CD4-positive, alpha-beta T cell treated with Interleukin-4 for 1 hour (primary cell): ENCODE measurements around the gene KCP.

Source experiments
- DNase-seq, 2 donors: peaks; one replicate each; pipeline ENCODE4 v3.0.0-alpha.2; 2020 to 2022

Gene KCP

GRCh38 chr7:128869944-128870285 is 40.6 kb downstream of the KCP start:
- DNase-seq = no peak

- DNase-seq = peak; percentile 28 to 35
These were observed 41.2 kb downstream of the KCP start for GRCh38 chr7:128869138-128869943.

DNA sequence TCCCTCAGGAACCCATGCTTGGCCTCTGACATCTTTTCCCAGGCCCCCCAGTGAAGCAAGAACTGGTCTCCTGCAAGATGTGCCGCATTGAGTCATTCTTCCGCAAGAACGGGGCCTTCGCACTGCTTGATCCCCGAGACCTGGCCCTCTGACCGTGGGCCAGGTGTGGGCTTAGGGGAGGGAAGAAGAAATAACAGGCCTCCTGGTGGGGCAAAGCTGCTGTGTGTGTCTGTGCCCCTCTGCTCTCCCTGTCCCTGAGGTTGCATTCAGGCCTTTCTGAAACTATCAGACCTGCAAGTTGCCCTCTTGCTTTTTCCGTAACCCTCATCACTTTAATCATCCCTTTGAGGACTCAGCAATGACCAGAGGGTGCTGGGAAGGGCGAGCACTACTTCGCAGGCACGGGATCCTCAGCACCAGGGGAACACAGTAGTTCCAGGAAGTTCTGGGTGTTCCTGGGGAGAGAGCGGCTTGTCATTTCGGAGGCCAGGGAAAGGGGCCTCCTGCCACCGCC is 41.8 kb downstream of the KCP start:
- no peak for DNase-seq

DNA sequence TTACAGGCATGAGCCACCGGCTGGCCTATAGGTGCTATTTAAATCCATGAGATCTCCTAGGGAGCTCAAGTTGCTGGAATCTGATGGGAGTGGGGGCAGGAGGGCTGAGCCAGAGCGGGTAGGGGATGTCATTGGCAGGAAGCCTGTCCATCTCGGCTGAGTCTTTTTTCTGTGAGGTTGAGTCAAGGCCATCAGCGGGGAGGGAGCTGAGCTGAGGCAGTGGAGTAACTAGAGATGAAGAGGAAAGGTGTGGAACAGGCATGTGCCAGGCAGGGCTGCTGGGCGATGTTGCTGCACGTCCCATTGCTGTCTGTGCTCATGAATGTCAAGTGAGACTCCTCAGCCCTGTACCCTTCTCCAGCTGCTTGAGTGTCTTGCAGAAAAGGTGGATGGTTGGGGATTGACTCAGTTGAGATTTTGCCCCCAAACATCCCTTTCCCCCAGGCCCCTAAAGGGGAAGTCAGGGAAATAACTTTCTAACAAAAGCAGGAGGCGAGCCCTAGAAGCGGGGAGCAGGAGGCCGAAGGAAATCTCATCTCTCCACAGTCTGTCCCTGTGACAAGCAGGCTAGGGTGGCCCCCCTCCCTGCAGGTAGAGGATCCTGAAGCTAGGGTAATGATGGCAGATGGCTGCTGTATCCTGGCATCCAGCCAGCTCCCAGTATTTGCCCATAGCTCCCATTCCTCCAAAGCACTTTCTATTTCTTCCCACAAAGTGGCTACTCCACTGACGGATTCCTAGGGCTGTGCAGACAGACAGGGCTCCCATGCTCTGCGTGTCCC is 42.5 kb downstream of the KCP start:
- DNase-seq = no peak

DNA sequence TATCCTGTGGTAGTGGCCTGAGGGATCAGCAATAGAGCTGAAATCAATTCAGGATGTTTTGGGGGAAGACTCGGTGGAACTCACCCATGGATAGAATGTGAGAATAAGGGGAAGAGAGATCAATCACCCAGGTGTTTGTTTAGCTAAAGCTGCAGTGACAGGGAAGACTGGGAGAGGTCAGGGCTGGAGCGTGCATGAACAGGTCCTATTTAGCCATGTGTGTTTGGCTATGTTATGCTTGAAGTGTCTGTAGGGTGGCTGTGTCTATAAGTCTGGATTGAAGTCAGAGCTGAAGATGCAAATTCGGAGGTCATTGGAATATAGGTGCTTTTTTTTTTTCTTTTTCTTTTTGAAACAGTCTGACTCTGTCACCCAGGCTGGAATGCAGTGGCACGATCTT is 43.3 kb downstream of the KCP start:
- no peak for DNase-seq

DNA sequence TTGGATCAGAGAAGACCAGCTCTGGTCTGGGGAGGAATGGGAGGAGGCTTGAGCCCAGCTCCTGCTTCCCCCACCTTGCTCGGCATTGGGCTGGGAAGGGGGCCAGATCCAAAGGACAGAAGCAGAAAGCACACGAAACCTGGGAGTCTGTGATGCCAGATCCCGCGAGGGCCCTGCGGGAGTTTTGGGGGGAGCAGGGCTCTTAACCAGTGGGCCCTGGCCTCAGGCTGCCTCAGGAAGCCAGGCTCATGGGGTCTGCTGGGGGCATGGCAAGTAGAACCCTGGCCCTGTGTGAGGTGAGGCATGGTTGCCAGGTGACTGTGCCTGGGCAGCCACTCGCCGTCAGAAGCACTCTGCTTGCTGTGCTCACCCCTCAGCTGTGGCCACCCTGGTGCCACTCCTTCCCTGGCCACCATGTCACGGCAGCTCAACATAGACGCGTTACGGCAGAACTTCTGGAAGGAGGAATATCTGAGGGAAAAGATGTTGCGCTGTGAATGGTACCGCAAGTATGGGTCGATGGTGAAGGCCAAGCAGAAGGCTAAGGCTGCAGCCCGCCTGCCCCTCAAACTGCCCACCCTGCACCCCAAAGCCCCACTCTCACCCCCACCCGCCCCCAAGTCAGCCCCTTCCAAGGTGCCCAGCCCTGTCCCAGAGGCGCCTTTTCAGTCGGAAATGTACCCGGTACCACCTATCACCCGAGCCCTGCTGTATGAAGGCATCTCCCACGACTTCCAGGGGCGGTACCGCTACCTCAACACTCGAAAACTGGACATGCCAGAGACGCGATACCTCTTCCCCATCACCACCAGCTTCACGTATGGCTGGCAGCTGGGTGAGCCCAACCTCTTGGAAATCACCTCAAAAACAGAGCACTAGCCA is 44.3 kb downstream of the KCP start:
- no peak for DNase-seq

DNA sequence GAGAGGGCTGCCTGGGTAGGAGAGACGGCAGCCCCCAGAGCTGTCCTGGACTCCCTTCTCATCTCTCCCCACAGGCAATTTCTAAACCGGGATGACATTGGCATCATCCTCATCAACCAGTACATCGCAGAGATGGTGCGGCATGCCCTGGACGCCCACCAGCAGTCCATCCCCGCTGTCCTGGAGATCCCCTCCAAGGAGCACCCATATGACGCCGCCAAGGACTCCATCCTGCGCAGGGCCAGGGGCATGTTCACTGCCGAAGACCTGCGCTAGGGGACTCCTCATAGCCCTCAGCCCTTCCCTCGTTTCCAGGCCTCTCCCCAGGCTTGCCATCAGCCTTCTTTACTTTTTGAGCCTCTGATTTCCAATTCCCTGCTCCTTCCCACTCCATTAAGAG is 45.2 kb downstream of the KCP start:
- DNase-seq = no peak

DNA sequence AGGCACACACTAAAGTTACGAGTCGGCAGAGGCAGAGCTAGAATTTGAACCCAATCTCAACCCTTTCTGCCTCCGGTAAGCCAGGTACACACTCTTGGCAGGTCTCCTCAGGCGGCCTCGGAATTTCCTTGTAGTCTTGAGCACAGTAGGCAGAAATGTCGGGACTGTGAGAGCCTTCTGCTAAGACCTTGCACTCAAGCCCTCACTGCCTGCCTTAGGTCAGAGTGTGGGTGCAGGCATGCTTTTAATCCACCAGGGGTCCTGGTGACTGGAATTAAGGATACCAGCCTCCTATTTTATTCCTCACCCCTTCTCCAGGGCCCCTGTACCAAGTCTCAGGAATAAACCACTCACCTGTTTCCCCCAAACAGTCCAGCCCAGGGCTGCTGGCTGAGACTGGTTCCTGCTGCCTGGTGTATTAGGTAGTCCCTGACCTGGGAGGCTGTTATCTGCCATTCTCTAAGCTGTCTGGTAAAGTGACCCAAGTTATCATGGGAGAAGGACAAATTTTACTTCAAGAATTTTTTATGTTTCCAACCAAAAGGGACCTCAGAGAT is 47.0 kb downstream of the KCP start:
- peak; percentile 46 to 57 for DNase-seq

GRCh38 chr7:128862571-128863432 is 47.7 kb downstream of the KCP start, which contains the start of gene ATP6V1F:
Gene ATP6V1F (plus strand): TSS chr7:128862856. CDS start chr7:128862905, 49 bp downstream.
- DNase-seq = peak; percentile 99

- no peak for DNase-seq
These were observed 48.4 kb downstream of the KCP start for GRCh38 chr7:128861957-128862570.

- DNase-seq = no peak
These were observed 50.1 kb downstream of the KCP start for GRCh38 chr7:128860158-128861073.

DNA sequence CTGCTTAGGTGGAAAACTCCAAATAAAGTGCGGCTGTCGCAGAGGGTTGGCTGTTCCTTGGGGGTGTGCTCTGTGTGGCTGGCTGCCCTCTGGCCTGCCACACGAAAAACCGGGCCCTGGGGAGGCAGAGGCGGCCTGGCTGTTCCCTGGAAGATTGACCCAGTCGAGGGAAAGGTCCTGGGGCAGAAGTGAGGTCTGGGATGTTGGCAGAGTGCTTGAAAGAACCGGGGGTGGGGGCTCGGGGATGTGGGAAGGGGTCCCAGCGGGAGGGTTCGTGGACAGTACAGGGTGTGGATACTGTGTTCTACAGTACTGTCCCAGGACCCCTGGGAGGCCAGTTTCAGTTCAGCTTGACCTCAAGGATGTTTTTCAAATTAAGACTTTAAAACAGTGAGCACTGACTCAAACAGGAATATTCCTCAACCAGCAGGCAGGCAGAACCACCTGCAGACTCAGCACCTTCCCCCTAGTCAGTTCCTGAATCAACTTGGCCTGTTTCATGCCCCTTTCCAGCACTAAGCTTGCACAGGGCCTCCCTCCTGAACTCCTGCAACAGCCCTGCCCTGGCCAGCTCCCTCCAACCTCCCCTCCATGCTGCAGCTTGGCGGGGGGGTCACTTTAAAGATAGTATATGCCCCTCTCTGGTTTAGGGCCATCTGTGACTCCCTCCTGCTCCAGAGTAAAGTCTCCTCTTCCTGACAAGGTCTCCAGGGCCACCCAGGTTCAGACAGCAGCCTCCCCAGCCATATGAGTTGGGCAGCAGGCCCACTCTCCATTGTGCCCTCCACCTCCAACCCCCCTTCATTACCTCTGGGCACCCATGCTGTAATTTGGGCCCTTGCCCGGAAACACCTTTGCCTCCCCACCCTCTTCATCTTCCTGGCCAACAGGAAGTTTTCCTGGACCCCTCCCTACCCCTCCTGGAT is 51.0 kb downstream of the KCP start:
- DNase-seq = no peak

DNA sequence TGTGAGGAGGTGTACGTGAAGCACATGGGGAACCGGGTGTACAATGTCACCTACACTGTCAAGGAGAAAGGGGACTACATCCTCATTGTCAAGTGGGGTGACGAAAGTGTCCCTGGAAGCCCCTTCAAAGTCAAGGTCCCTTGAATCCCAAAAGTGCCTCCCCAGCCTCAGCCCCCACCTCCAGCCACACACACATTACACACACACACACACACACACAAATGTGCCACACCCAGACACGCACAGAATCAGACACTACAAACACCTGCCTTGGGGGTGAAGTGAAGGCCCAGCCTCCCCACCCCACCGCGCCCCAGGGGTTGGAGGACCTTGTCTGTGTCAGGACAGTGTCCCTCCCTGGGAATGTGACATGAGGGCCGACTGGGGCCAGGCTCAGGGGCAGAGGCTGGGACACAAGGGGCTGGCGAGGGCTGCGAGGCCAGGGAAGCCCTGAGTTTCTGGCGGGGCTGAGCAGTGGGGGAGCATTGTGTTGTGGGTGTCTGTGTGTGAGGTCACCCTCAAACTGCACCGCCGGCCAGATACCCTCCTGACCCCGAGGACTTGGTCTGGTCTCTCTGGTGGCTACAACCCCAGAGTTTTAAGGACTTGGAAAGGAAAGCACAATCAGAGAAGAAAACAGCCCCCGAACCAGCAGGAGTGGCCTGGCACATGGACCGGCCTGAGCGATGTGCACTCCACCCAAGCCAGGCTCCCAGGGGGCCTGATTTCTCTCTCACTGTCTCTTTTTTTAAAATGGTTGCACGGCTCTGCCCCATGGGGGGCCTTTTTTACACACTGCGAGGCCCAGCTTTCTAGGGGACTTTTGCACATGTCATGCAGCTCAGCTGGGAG is 51.9 kb downstream of the KCP start:
- no peak for DNase-seq

DNA sequence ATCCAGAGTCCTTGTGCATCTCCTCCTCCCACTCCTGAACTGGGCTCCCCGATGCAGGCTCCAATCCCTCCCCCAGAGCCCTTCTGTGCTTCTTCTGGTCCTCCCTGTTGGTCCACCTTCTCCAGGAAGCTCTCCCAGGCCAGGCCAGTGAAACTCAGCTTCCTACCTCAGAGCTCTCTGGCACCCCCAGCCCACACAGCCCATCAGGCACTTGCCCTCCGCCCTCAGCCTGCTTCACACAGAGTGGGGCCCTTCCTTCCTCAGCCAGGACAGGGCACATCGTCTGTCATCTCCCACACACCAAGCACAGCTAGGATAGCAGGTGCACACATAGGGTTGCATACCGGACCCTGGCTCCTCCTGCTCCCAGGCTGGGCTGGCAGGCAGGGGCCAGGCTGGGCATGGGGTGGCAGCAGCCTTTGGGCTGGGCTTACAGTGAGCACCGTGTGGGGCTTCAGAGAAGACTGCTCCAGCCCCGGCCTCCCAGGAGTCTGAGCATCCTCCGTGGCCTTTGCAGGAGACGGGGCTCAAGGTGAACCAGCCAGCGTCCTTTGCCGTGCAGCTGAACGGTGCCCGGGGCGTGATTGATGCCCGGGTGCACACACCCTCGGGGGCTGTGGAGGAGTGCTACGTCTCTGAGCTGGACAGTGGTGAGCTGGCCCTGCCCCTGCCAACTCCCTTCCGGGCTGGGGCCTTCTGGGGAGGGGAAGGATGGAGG is 54.3 kb downstream of the KCP start:
- DNase-seq = no peak

GRCh38 chr7:128855559-128855958 is 55.0 kb downstream of the KCP start:
- no peak for DNase-seq

DNA sequence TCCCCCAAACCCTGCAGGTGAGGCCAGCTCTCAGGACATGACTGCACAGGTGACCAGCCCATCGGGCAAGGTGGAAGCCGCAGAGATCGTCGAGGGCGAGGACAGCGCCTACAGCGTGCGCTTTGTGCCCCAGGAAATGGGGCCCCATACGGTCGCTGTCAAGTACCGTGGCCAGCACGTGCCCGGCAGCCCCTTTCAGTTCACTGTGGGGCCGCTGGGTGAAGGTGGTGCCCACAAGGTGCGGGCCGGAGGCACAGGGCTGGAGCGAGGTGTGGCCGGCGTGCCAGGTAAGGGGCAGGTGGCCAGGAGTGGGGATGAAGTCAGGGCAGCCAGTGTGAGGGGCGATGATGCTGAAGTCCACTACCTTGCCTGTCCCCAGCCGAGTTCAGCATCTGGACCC is 56.1 kb downstream of the KCP start:
- DNase-seq = no peak

DNA sequence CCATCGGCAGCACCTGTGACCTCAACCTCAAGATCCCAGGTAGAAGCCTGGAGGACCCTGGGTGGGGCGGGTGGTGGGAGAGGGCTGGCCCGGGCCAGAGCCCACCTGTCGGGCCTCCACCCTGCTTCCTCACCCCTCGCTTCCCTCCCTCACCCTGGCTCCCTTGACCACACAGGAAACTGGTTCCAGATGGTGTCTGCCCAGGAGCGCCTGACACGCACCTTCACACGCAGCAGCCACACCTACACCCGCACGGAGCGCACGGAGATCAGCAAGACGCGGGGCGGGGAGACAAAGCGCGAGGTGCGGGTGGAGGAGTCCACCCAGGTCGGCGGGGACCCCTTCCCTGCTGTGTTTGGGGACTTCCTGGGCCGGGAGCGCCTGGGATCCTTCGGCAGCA is 56.7 kb downstream of the KCP start:
- no peak for DNase-seq
